Endodermal cell (in vitro differentiated cells): ENCODE data around the gene SEPTIN2. TPM values are rescaled to one million over a fixed set of nuclear protein-coding genes. Genes with fewer than 3 reads are reported as not detected.

ENCODE experiments used
- DNase-seq: peaks from one replicate; pipeline ENCODE4 v3.0.0-alpha.2; 2017
- H3K27ac ChIP-seq: 2 replicates; pipeline ENCODE4 v1.5.1; 2013; ENCODE audit warnings: mild to moderate bottlenecking, low read depth, low read length, moderate library complexity
- H3K27me3 ChIP-seq: 2 replicates; pipeline ENCODE4 v1.6.1; 2013; ENCODE audit warnings: mild to moderate bottlenecking, low read length, moderate library complexity; ENCODE audit not compliant: insufficient read depth, control insufficient read depth, poor library complexity, severe bottlenecking
- H3K36me3 ChIP-seq: 2 replicates; pipeline ENCODE4 v1.7.0; 2013; ENCODE audit warnings: mild to moderate bottlenecking, low read length, moderate library complexity; ENCODE audit not compliant: control insufficient read depth, insufficient read depth
- H3K4me1 ChIP-seq: one replicate; pipeline ENCODE4 v1.7.0; 2013; ENCODE audit warnings: low read length; ENCODE audit not compliant: control insufficient read depth, insufficient read depth
- H3K4me3 ChIP-seq: 2 replicates; pipeline ENCODE4 v1.5.1; 2013; ENCODE audit warnings: mild to moderate bottlenecking, low read length, moderate library complexity
- H3K9ac ChIP-seq: 2 replicates; pipeline ENCODE4 v1.6.1; 2013; ENCODE audit warnings: mild to moderate bottlenecking, low read length, moderate library complexity; ENCODE audit not compliant: poor library complexity, severe bottlenecking; ENCODE audit errors: extremely low read depth
- H3K9me3 ChIP-seq: 2 replicates; pipeline ENCODE4 v1.6.1; 2013; ENCODE audit warnings: mild to moderate bottlenecking, low read length, moderate library complexity; ENCODE audit not compliant: control insufficient read depth
- H3K27ac Mint-ChIP-seq: 2 replicates; pipeline ENCODE4 v1.8.0; 2020; ENCODE audit warnings: mixed read lengths
- H3K27me3 Mint-ChIP-seq: 2 replicates; pipeline ENCODE4 v1.8.0; 2021; ENCODE audit warnings: mild to moderate bottlenecking, mixed read lengths; ENCODE audit not compliant: insufficient read depth
- H3K36me3 Mint-ChIP-seq: 2 replicates; pipeline ENCODE4 v1.8.0; 2020; ENCODE audit warnings: low read depth, mixed read lengths
- H3K4me1 Mint-ChIP-seq: 2 replicates; pipeline ENCODE4 v1.8.0; 2020; ENCODE audit warnings: mixed read lengths
- H3K4me3 Mint-ChIP-seq: 2 replicates; pipeline ENCODE4 v1.8.0; 2020; ENCODE audit warnings: mild to moderate bottlenecking, moderate library complexity, mixed read lengths
- H3K9me3 Mint-ChIP-seq: 2 replicates; pipeline ENCODE4 v1.8.0; 2020; ENCODE audit warnings: mild to moderate bottlenecking, mixed read lengths
- CTCF ChIP-seq: fragments of 200-600 bp; sonication (generic); conservative IDR thresholded peaks from 2 replicates; pipeline ENCODE4 v1.5.0; 2021; ENCODE audit warnings: antibody characterized with exemption, mild to moderate bottlenecking
- WGBS, 2 experiments: methylation state at CpG; one replicate each; pipeline versions ENCODE4 v1.1.5 to v1.1.7; 2013; ENCODE audit warnings: missing lambda C conversion rate in 2 of 2, mixed read lengths in 1 of 2; ENCODE audit not compliant: insufficient coverage in 1 of 2, insufficient read length in 1 of 2; 5-methylcytosine and 5-hydroxymethylcytosine counted together
- total RNA-seq, 2 donors: library from RNA; stranded (reverse); fragmentation: NEBNext Ultra II Directional in 1 of 2; extraction: Animal tissue kit (Norgen Biotek cat#: 25700) in 1 of 2; gene quantifications; 2 replicates in 1 of 2; 3 replicates in 1 of 2; pipeline ENCODE4 v1.2.1, GENCODE V29; 2021

SEPTIN2 gene
- total RNA-seq, 2 donors from 2014 or later, result 365 to 380 TPM

GRCh38 chr2:241399941-241400922 is 84.5 kb downstream of the SEPTIN2 start:
- Mint-ChIP-seq H3K9me3 (peaks cover 2% of the 10 kb centered on the region), H3K27me3 (no peaks in the 10 kb centered on the region), H3K36me3 (peaks cover 5% of the 10 kb centered on the region), H3K27ac (peak overlapping the region; percentile 8), H3K4me1 (no peaks in the 10 kb centered on the region), H3K4me3 (no peak overlapping the region)
- DNase-seq, result no peak
- WGBS, 2 experiments, result 86 to 94% methylated on average over 5 to 10 of the region's 10 CpGs
- Histone ChIP-seq H3K27me3 (no peaks in the 10 kb centered on the region), H3K9ac (no peak overlapping the region), H3K4me1 (no peaks in the 10 kb centered on the region), H3K27ac (no peak overlapping the region), H3K9me3 (no peaks in the 10 kb centered on the region), H3K4me3 (no peak overlapping the region), H3K36me3 (peaks cover 13% of the 10 kb centered on the region)
- TF ChIP-seq CTCF, result no peak

Other genes with a start within 250 kb of the SEPTIN2 start
- 10 to 100 TPM; 33.2 to 42.5 TPM for gene MTERF4, start 213.6 kb upstream of the SEPTIN2 start, total RNA-seq
- gene PASK, start 166.5 kb upstream of the SEPTIN2 start, total RNA-seq, result 10 to 100 TPM; 76.5 to 94.5 TPM
- gene PPP1R7, start 165.5 kb upstream of the SEPTIN2 start, total RNA-seq, result 10 to 100 TPM; 48.5 to 52.7 TPM
- 1 to 10 TPM; 8.1 to 8.5 TPM for gene ANO7, start 127.2 kb upstream of the SEPTIN2 start, total RNA-seq
- 100 to 1,000 TPM; 344 to 374 TPM for gene HDLBP, start 253 bp upstream of the SEPTIN2 start, total RNA-seq
- gene FARP2, start 40.4 kb downstream of the SEPTIN2 start, total RNA-seq, result 10 to 100 TPM; 36.4 to 51.4 TPM
- 100 to 1,000 TPM; 226 to 252 TPM for gene STK25, start 192.7 kb downstream of the SEPTIN2 start, total RNA-seq
- gene BOK, start 242.8 kb downstream of the SEPTIN2 start, total RNA-seq, result 10 to 100 TPM; 23.4 to 24.5 TPM